ENCODE data around the gene SEPTIN2.

GRCh38 chr2:241344925-241345651 is 29.4 kb downstream of the SEPTIN2 start:
- TF ChIP-seq CTCF (IDR thresholded peaks at IDR 0.05; ENCODE audit: borderline replicate concordance, extremely low read depth, low read length, poor library complexity, severe bottlenecking), result no peak
- no peak for TF ChIP-seq EZH2 (IDR thresholded peaks at IDR 0.05; ENCODE audit: borderline replicate concordance, low read depth, low read length, severe bottlenecking)
